AG08396 (cell line): ENCODE results near the gene FAM216B.
"Not testable (repeated sequence)": the region's sequence is repeated elsewhere in the genome, so short reads cannot be mapped to it uniquely, and the experiment has no call there.

Experiments used
- DNase-seq: peaks from one replicate; pipeline ENCODE4 v3.0.0; 2012; ENCODE audit warnings: low spot score, mixed read lengths

Gene FAM216B

DNA sequence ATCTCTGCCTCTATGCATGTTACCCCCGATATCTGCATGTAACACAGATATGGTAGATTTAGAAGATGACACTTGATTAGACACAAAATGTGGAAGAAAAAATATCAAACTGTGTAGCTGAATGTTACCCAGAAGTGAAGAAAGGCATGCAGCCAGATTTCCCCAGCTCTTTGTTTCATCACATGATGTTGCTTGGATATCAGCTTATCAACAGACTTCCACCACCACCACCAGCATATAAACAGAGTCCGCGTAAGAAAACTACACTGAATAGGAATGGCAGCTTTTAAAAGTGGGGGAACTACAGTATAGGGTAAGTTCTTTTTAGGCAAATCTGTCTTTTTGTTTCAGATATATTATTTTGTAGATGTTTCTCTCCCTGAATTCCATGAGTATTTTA, at the start of gene FAM216B:
TSS of gene FAM216B (plus strand) at position 233 of the 400 bp plus-strand sequence. CDS start 2,484 bp downstream, outside the sequence.
- no peak for DNase-seq

DNA sequence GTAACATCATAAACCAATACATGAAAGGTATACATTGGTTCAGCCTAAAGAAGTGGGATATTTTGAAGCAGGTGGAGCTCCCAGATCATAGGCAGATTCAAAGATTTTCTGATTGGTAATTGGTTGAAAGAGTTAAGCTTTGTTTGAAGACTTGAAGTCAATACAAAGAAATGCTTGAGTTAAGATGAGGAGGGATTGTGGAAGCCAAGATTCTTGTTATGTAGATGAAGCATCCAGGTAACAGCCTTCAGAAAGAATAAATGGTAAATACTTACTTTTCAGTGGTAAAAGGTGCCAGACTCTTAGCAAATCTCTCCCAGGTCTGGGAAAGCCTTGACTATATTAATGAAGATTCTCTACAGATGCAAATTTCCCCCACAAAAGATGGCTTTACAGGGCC, 49.3 kb upstream of the FAM216B start:
- no peak for DNase-seq

DNA sequence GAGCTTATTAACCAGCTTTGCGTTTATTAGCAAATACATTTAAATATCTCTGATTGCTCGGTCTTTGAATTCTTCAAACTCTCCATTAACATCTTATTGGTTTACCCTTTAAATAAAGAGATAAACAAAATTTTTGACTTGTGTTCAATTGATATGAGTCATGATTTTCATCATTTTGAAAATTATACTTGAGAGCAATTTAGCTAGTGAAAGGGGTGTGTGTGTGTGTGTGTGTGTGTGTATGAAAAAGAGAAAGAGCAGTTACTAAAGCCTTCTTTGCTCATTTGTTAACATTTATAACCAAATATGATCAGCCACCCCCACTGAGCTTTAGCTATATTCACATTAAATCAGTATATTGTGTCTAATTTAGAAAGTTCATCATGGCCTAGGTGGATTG, 48.3 kb upstream of the FAM216B start:
- no peak for DNase-seq

DNA sequence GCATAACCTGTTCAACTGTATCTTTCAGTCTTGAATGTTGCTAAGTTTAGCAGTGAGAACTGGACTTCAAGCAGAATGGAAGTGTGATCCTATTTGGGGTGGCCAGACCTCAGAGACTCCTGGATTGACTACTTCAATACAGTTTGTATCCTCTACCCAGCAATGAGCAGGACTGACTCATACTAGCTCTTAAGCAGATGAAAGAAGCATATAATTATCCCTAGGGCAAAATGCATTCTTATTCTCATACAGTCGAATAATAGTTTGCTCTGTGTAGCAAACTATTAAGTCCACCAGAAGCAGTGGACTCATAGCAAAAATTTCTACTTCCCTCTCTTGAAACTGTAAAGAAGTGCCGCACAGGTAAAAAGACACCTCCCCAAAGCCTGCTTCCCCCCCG, 46.4 kb upstream of the FAM216B start:
- DNase-seq, result no peak

DNA sequence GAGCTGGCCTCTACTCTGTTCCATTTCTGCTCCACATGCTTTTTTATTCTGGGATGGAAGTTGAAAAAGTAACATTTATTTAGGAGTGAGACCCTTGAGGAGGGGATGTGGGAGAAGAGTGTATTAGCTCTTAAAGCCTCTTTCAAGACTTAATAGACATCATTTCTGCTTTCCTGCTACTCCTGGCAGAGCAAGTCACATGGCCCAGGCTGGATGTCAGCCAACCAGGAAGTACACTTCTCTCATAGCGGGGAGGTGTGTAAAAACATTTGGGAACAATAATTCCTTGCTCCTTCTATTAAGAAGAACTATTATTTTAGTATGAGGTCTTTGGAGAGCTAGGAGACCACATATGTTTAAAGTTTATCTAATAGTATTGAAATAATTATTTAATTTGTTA, 40.6 kb upstream of the FAM216B start:
- DNase-seq, result no peak

DNA sequence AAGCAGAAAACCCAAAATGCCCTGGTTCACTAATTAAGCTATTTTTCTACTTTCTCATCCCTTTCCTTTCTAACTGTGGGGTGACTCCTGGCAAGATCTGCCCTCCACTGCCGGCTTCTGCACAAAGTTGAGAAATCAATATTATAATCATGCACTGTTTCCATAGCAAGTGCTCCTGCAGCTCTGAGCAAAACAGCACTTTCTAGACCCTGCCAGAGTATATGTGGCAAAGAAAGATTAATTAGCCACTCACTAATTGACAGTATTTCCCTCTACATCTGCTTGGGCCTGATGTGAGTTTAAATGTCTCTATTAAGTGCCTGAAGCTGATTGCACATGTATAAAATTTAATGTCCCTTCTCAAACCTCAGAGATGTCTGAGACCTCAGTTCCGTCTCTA, 39.5 kb upstream of the FAM216B start:
- no peak for DNase-seq

DNA sequence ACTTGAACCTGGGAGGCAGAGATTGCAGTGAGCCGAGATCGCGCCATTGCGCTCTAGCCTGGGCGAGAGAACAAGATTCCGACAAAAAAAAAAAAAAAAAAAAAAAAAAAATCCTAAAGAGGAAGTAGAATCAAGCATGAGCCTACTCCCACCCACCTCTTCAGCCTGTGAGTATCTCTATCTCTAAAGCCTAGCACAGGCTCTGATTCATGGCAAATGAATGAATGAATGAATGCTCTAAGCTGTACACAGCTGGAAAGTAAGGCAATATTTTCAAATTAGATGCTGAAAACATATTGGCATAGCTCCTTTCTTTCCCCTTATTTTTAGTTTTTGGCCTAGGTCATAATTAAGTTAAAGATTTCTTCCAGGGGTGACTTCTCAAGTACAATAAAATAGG, 35.7 kb upstream of the FAM216B start:
- DNase-seq, result no peak

DNA sequence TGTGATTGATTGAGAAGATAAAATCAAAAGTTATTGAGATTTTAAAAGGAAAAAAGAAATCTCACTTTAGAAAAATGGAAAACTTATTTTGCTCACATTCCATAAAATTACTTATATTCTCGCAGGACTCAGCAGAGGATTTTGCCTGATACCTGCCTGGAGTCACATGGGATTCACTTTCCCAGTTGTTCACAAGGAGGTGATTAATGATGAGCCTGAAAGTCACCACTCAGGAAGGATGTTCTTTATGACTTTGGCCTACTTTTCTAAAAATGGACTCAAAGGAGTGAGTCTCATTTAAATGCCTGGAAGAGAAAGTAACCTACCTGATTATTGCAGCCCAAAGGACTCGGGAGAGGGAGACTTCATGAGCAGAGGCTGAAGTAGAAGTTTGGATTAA, 34.5 kb upstream of the FAM216B start:
- DNase-seq, result no peak

DNA sequence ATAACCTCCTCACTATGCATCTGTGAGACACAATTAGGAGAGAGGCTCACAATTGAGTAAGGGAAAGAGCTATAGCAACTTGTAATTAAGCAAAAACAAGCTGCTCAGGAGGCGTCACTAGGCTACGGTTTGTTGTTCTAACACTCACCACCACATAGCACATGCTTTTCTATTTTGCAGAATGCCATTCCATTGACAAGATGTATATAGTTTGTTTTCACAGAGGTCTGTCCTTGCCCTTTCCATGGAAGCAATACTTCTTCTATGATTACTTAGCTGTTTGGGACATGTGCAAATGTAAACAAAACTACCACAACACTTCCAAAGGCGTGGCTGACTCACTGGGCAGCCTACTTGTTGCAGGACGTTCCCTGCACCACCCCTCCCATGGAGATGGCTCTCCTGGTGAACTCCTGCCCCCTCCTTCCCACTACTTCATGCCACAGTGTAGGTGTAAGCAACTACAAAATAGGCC, 33.9 kb upstream of the FAM216B start:
- DNase-seq, result peak; percentile 75

DNA sequence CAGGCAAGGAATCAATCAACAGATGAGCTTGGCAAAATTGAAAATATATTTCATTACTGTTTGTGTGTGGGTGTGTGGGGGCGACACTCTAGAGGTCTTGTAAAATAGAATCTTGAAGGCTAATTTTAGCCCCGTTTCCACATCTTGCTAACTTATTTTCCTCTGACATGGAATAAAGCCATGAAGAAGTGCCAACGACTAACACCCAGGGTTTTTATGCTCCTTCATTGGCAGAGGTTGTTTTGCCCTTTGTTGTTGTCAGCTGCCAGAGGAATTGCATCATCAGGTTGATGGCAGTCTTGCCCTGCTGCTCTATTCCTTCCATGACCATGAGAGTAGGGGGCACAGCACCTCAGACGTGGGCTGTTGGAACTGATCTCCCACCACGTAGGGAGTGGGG, 30.6 kb upstream of the FAM216B start:
- DNase-seq, result no peak

DNA sequence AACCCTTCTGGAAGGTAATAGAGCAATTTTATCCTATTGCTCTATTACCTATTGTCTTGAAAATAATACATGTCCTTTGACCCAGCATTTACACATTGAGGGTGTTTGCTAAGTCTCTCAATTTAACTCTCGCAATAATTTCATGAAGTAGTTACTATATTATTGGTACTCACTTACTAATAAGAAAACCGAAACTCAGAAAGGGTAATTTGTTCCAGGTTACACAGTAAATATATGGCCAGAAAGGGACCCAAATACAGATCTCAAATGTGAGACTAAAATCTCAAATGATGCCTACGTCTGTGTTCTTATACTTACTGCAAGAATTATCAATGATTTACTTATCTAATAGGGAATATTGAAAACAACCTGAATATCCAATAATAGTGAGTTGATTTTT, 29.7 kb upstream of the FAM216B start:
- no peak for DNase-seq

DNA sequence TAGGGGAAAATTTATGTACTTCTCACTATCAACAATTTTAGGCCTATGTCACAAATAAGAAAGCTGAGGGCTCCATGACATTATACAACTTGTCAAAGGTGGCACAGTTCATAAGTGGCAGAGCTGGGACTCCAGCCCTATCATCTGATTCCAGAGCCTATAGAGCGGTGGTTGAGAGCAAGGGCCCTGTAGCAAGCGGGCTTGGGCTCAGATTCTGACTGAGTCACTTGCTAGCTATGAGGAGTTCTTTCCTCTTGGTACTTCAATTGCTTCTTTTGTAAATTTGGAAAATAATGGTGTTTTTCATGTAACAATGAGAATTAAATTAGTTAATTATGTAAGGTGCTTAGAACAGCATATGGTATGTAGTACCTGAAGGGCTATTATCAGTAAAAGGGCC, 28.7 kb upstream of the FAM216B start:
- DNase-seq, result no peak

DNA sequence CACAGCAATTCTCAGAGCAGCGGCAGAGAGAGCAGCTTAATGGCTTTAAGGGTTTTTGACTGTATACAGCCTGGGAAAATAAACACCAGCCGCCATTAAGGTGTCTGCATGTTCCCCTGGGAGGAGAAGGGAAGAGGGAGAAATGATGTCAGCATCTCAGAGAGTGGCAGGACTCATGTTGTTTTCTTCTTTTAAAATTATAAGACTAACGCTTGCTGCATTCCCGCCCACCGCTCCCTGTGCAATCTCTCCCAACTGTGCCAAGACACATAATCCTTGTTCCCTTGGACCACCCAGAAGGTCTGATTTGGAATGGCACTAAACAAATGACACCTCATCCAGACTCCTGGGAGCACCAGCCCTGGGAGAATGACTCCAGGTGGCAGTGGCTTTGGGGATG, 27.7 kb upstream of the FAM216B start:
- no peak for DNase-seq

DNA sequence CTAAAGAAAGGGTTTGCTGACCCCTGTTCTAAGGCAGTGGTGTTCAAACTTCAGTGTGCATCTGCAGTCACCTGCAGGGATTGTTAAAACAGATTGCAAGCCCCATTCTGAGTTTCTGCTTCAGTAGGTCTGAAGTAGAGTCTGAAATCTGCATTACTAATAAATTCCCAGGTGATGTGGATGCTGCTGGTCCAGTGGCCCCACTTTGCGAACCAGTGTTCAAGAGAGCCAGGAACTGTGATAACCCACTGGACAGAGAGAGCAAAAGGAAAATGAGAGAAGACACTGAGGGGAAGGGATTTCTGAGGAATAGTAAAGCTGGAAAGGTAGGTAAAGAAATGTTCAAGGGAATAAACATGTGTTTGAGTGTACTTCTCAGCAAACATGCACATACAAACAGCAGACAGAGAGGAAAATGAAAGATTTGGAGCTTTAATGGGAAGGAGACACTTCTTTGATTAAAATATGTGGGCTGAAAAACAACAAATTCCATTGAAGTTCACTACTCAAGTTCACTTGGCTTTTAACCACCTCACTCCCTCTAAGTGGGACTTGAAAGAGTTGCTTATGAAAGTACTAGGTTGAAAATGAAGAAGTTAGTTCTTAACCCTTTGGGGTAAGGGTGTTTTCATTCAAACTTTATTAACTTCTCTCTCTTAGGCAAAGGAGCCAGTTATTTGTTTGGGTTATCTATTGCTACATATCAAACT, 26.4 kb upstream of the FAM216B start:
- DNase-seq, result no peak

DNA sequence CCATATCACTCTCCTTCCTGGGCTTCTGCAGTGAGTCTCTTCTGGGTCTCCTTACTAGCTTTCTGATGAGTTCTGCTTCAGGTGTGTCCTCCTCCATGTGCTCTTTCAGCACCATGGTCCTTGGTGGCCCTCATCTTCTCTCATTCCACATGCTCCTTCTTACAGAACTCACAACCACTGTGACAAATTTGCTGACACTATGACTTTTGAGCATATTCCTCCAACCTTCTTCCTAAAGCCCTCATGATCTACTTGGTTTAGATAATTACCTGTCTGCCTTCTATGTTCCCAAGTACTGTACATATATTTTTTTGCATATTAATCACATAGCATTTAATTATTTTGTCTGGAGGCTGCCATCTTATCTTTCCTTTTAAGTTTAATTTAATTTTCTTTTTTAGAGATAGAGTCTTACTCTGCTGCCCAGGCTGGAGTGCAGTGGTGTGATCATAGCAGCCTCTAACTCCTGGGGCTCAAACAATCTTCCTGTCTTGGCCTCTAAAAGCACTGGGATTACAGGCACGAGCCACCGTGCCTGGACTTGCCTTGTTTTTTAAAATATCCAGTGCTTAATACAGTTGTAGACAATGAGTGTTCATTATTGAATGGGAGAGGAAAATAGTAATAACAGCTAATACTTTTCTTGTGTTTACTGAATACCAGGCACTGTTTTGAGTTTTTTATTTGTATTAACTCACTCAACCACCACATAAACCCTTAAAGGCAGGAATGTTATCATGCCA, 23.5 kb upstream of the FAM216B start:
- no peak for DNase-seq

DNA sequence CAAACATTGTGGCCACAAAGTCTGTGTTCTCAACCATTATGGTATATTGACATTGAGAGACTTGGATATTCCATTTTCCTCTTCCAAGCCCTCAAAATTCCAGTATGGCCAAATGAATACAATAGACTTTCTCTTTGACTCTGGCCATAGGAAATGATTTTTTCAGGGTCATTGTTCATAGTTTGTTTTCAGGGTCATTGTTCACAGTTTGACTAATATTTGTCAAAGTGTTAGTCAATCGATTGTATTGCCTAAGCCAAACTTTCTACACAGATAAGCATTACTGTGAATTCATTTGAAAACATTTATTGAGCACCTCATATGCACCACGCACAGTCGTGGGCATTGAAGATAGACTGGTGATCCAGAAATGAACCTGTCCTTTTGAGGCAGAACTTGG, 22.9 kb upstream of the FAM216B start:
- no peak for DNase-seq

DNA sequence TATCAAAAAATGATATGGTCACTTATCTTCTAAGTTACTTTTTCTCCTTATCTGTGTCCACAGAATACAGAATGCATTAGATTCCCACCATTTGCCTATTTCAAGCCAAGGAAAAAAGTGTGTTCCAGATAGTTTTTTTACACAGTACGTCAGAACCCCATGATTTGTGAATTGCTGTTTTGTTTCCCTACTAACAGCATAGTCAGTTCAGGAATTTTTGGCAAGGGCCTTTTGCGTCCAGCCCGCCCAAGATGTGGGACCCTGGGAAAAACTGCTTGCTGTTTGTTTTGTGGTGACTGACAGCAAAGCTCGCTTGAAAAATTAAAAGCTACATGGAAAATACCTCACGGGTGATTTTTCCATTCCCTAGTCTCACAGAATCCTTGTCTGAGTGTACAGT, 20.4 kb upstream of the FAM216B start:
- no peak for DNase-seq

DNA sequence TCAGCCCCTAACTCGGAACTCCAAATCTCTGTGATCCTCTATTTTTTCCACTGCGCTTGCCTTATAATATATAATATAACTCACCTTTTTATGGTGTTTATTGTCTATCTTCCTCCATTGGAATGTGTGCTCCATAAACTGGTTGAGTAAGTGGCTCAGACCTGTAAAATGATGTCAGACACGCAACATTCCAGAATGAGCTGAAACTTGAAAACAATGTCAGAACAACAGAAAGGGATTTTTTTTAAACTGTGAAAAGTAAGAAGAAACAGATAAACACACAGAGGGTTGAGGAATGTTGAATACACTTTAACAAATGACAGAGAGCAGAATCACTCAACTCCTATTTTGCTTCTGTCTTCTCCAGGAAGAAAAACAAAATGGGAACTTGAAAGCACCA, 19.1 kb upstream of the FAM216B start:
- no peak for DNase-seq

DNA sequence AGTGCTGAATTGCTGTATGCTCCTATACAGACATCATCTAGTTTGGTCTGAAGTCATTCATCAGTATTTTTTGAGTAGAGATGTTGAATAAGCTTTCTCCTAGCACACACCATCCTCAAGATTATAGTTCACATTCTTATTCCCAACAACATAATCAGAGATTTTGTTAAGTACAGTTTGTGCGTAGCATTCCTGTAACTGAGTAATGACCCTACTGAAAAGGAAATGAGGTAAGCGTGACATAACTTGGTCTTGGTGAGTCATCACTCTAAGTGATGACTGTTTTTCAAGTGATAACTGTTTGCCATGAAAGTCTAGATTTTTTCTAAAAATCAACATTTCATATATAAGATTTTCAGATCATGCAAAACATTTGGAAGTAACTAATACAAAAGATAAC, 18.5 kb upstream of the FAM216B start:
- DNase-seq, result peak; percentile 27

DNA sequence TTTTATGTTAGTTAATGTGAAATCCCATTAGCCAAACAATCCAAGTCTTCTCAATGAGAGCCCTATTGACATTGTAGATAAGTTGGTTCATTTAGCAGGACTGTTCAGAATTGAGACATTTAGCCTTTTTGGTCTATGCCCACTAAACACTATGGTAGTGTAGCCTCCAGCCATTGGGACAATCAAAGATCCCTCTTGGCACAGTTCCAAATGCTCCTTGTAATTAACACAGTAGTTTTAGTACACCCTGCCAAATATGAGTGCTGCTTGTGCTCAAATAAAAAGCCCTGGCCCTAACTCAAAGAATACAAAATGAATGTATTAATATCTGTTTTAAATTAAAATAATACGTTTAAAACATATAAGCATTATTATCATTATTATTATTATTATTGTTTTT, 15.4 kb upstream of the FAM216B start:
- DNase-seq, result no peak

DNA sequence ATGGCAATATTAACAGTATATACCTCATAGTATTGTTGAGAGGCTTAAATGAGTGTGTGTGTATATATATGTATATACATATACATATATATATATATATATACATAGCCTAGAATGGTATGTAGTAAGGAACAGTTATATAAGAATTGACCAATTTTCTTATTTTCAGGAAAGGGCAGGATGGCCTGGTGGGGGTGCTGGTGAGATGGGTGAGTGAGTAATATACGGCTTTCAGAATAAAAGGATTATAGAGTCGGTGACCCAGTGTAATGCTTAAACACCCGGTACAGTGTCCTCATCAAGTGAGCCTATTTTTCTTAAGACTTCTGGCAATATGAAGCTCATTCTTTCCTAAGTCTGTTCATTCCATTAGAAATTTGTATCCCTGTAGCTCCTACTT, 11.7 kb upstream of the FAM216B start:
- no peak for DNase-seq

DNA sequence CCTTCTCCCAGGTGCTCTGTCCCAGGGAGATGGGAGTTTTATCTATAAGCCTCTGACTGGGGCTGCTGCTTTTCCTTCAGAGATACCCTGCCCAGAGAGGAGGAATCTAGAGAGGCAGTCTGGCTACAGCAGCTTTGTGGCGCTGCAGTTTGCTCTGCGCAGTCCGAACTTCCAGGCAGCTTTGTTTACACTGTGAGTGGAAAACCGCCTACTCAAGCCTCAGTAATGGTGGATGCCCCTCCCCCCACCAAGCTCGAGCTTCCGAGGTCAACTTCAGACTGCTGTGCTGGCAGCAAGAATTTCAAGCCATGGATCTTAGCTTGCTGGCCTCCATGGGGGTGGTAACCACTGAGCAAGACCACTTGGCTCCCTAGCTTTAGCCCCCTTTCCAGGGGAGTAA, 4.8 kb upstream of the FAM216B start:
- DNase-seq, result not testable (repeated sequence)

DNA sequence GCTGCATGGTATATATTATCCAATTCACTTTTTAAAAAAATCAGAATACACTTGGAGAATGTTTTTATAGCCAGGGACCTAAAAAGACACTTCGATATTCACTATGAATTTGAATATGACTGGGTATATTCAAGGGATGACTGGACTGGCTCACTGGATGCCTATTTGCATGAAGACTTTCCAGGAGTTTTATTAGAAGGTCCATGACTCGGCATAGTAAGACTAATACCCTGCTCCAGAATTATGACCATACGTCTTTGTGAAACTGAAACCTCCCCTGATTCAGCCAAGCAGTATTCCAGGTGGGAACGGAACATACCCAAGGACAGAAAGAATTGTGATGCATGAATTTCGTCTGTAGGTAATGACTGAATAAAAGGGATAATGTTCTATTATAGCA, 3.9 kb upstream of the FAM216B start:
- DNase-seq, result no peak

DNA sequence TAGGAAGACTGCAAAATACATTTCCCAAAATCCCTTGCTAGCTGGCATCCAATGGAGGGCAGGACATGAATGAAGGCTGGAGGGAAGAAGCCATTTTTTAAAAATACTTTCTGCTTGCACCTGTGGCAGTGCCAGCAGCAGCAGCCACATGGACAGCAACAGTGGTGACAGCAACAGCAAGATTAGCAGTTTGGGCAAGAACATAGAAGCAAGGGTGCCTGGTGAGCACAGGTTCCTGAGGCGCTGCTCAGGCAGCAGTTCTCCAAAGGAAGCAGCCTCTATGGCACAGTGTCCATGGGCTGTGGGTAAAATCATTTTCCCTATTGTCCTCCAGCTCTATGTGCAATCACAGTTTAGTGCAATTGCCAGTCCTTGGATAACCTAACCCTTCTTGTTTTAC, 1.3 kb upstream of the FAM216B start:
- DNase-seq, result no peak
